HK-2 (cell line): Measurements from ENCODE around the gene L3MBTL4.
"Not testable (repeated sequence)": the region's sequence is repeated elsewhere in the genome, so short reads cannot be mapped to it uniquely, and the experiment has no call there.

ENCODE experiments used
- DNase-seq: peaks from one replicate; pipeline ENCODE4 v3.0.0-alpha.2; 2018; ENCODE audit not compliant: unreplicated experiment

Gene L3MBTL4

GRCh38 chr18:6310714-6311113 lies 104.0 kb downstream of the L3MBTL4 start:
- no peak for DNase-seq

GRCh38 chr18:6297875-6298274 lies 116.8 kb downstream of the L3MBTL4 start:
- DNase-seq = no peak

DNA sequence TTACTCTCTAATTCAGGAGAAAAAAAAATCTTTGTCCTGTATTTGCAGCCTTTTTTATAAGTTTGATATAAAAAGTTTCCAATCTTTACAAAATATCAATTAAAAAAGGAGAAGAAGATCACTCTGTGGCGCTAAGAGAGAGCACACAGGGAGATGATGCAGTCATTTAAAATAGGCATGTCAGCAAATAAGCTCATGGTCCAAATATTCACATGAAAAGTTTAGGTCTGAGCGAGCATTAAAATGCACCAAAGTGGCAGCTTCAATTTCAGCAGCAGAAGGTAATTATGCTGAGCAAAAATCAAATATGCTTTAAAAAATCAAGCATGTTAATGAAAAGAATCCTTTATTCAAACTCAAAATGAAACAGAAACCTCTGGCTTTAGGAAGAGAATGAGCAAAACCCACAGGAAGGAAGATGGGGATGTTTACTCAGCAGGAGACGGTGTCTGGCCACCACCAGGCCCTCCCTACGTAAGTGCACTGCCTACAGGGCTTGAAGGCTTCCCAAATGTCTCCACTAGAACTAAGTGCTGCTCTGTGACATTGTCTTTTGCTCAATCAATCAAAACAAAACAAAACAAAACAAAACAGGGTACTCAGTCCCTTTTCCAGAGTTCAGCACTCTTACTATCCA lies 120.4 kb downstream of the L3MBTL4 start:
- no peak for DNase-seq

DNA sequence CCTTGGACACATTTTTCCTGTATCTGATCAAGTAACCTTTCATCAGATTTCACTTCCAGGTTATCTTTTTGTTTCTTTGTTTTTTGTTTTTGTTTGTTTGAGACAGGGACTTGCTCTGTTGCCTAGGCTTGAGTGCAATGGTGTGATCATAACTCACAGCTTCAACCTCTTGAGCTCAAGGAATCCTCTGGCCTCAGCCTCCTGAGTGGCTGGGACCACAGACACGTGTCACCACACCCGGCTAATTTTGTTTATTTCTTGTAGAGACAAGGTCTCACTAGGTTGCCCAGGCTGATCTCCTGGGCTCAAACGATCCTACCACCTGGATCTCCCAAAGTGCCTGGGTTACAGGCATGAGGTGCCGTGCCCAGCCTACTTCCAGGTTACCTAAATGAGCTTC lies 124.9 kb downstream of the L3MBTL4 start:
- DNase-seq = no peak

GRCh38 chr18:6286585-6286984 lies 128.1 kb downstream of the L3MBTL4 start:
- no peak for DNase-seq

DNA sequence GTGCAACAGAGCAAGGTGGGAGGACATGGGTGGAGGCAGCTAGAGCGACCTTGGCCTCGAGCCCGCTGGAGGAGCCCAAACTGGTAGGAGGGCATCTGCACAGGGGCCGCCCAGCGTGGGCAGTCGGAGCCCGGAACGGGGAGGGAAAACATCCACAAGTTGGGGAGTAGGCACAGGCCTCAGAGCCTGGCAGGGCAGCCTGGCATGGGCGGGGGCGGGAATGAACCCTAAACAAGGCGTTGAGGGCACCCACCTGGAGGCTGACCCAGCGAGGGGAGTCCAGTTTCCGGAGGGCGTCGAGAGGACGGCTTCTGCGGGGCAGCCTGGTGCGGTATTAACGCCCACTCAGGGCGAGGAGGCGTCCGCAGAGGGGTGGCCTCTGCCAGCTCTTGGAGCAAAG lies 129.9 kb downstream of the L3MBTL4 start:
- DNase-seq = no peak

DNA sequence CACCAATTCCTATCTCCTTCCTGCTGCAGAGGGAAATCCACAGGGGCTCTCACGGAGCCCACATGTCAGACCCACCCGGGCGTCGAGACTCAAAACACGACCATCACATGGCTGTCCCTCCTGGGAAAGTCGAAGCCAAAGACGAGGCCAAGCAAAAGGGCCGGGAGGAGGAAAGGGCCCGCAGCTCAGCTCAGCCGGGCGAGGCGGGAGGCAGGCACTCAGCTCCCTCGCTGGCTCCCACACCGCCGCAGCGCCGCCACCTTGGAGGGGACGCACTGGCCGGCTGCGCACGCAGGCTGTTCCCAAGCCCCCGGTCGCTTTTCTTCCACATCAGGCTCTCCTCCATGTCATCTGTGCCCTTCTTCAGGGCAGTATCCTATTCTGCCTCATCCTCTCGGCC lies 130.4 kb downstream of the L3MBTL4 start:
- DNase-seq = no peak

DNA sequence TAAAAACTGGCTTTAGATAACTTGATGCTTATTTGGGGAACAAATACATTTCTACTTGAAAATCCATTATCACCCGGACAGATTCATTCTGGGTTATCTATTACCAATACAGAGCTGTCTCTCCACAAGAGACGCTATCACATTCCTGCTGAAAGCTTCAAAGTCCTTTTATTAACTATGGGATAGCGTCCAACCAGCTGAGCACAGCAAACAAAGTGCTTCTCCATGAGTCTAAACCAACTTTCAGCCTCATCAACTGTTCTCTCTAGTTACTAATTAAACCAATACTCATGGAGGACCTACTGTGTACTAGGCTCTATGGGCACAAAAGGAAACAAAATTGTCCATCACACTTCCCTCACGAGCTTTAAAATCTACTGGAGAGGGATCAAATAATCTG lies 132.8 kb downstream of the L3MBTL4 start:
- DNase-seq = no peak

GRCh38 chr18:6280211-6280743 lies 134.4 kb downstream of the L3MBTL4 start:
- no peak for DNase-seq

DNA sequence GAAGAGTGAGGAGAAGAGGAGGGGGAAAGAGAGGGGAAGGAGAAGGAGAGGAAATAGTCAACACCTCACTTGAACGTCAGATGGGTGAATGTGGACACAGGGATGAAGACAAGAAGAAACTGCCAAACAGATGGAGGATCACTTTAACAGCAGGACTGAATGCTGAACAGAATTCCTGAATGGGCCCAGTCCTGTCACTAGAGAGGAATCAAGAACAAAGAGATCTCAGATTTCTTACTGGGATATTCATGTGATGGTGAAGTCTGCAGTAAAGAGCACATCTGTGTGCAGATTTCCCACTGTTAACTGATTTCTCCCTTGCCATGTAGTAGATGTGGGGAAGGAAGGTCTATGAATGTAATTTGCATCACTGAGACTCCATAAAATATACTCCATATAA lies 135.4 kb downstream of the L3MBTL4 start:
- no peak for DNase-seq

DNA sequence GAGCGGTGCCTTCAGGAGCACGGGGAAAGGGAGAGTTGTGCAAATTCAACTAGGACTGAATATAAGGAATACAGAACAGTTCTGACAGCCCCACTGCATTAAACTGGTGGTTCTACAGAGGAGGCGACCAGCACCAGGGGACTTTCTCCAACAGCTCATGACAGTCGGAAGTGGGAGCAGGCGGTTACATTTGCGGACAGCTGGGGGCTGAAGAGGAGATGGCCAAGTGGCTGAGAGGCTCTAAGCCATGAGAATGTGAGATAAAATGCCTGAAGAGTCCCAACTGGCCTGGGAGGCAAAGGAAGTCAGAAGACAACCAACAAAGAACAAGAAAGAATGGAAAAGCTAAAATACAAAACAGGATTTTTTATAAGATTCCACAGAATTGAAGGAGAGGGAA lies 141.3 kb downstream of the L3MBTL4 start:
- DNase-seq = no peak

GRCh38 chr18:6272144-6272543 lies 142.6 kb downstream of the L3MBTL4 start:
- not testable (repeated sequence) for DNase-seq

DNA sequence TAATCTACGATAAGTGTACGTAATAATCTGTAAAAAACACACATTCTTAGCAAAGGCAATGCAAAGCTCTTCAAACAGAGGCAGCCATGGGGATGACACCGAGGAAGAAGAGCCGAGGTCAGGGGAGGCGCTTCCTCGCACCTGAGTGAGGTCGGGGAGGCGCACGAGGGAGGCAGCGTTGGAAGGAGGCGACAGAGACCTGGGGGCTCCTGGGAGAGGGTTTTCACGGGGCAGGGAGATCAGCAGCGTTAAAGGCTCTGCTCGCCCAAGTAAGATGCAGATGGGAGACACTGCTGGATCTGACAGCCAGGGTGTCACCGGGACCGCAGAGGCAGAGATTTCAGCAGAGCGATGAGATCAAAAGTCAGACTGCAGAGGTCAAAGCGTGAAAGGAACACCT lies 143.1 kb downstream of the L3MBTL4 start:
- no peak for DNase-seq

GRCh38 chr18:6270771-6271216 lies 143.9 kb downstream of the L3MBTL4 start:
- DNase-seq = no peak

DNA sequence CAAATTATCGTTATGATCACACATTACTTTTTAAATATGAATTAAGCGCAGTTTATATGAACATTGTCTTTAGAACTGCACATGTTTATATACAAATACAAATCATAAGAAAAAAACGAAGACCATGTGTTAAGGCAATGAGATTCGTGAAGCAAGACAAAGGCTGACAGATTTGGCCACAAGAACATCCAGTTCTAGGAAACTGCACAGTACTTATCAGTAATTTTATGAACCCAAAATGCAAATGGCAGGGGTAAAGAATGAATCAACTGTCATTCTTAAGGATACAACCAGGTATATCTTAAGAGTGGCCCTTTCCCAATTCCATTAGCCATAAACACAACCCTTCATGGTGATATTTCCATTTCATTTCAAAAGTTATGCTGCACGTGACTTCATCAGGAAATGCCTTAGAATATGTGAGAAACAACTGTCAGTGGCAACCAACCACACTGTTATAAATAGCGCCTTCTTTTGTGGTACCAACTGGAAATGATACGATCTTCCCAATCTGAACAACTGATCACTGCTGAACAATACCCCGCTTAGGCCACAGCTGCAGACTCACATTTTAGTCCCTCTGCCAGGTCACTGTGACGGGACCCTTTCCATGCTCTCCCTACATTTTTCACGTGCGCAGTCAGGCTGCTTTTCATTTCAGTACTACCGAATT lies 144.9 kb downstream of the L3MBTL4 start:
- DNase-seq = no peak

DNA sequence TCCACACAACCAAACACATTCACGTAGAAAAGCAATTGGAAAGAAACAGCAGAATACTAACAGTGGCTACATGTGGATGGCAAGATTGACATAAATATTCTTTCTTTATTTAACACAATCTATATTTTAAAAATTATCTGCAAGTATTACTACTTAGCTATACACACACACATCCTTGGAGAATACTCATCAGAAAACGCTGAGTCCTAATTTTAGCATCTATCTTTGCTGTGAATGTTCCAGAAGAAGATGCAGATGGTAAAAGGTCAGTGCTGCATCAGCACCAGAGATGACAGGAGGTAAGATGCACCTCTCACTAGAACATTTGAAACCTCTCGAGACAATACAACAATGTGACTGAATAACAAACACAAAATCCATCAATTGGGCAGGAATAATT lies 148.5 kb downstream of the L3MBTL4 start:
- no peak for DNase-seq

- DNase-seq = no peak
Observed at GRCh38 chr18:6261938-6262337, 152.8 kb downstream of the L3MBTL4 start.

DNA sequence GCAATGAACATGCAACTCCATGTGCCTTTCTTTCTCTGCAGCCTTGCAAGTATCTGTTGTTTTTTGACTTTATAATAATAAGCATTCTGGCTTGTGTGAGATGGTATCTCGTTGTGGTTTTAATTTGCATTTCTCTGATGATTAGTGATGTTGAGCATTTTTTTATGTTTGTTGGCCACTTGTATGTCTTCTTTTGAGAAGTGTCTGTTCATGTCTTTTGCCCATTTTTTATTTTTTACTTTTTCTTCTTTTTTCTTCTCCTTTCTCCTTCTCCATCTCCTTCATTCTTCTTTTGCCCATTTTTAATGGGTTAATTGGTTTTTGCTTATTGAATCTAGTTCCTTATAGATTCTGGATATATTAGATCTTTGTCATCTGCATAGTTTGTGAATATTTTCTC lies 155.4 kb downstream of the L3MBTL4 start:
- DNase-seq = not testable (repeated sequence)

DNA sequence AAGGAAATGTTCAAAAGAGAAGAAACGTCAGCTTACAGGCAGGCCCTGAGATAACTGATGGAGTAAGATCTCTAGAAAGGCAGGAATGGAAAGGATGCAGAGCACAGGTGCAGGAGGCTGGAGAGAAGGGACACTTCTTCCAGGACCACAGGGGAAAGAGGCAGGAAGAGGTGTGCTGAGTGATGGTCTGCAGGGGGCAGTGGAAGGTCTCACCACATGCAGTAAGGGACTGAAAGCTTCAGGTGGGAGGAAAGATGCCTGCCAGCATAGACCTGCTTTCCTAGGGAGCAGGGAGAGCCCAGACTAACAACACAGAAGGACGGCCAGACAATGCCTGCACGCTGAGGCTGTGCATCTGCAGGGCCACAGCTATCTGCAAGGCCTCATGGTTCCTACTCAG lies 156.8 kb downstream of the L3MBTL4 start:
- no peak for DNase-seq

GRCh38 chr18:6256521-6256920 lies 158.2 kb downstream of the L3MBTL4 start:
- DNase-seq = no peak

DNA sequence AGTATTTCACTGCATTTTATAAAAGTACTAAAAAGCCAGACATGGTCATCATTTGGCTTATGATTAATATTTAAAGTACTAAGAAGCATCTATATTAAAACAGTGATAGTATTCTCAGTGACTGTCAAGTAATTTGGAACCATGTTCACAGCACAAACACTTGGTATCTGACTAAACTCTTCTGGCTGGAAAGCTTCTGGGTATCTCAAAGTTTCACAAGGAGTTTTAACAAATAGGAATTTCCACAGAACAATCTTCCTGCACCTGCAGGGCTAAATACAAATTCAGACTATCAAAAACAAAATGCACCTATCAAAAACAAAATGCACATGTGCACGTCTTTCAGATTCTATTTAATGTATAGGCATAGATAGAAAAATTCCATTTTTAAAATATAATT lies 158.8 kb downstream of the L3MBTL4 start:
- DNase-seq = no peak

- DNase-seq = no peak
Observed at GRCh38 chr18:6255116-6255705, 159.5 kb downstream of the L3MBTL4 start.

DNA sequence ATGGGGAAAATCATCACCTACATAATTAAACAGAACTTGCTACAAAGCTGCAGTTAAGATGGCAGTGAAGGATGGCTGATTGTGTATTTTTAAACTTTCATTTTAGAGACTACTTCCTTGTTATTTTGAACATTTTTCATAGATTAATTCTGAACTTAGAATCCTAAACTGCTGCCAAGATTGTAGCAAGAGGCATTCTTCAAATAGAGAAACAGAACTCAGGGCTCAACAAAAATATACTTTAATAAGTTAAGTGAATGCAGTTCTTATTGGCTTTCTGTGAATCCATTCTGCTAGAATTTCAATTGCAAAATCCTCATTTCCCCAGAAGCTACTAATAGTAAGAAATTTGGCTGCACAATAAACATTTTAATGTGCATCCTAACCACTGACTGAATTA lies 160.3 kb downstream of the L3MBTL4 start:
- no peak for DNase-seq
